ENCODE measurements around the gene IL17B.
A peak's percentile ranks its signal among the peaks of the same experiment; 100 is the strongest.

The IL17B gene

DNA sequence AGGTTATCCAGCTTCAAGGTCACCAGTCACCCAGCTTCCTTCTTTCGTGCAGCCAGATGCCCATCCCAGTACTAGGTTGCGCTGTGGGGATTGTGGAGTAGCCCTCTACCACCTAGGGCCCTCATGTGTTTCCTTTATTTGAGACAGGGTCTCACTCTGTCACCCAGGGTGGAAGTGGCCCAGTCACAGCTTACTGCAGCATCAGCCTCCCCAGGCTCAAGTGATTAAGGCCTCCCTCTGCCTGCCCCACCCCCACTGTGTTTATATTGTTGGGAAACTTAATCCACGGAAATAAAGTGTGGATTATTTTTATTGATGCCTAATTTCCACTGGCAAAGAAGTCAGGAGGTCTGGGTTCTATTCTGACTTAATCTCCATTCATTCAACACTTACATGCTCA, 4.3 kb downstream of the IL17B start:
- H3K4me3 Mint-ChIP-seq = peak overlapping the region in 1 of 3 experiments; percentile 88
- H3K27ac Mint-ChIP-seq = peak overlapping the region in 2 of 3 experiments; percentile 46 to 96
- H3K9me3 Mint-ChIP-seq = no peaks in the 10 kb centered on the region
- H3K36me3 Mint-ChIP-seq (ENCODE audit: low read depth) = no peaks in the 10 kb centered on the region
- TF ChIP-seq, protein P1, sequence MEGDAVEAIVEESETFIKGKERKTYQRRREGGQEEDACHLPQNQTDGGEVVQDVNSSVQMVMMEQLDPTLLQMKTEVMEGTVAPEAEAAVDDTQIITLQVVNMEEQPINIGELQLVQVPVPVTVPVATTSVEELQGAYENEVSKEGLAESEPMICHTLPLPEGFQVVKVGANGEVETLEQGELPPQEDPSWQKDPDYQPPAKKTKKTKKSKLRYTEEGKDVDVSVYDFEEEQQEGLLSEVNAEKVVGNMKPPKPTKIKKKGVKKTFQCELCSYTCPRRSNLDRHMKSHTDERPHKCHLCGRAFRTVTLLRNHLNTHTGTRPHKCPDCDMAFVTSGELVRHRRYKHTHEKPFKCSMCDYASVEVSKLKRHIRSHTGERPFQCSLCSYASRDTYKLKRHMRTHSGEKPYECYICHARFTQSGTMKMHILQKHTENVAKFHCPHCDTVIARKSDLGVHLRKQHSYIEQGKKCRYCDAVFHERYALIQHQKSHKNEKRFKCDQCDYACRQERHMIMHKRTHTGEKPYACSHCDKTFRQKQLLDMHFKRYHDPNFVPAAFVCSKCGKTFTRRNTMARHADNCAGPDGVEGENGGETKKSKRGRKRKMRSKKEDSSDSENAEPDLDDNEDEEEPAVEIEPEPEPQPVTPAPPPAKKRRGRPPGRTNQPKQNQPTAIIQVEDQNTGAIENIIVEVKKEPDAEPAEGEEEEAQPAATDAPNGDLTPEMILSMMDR (IDR thresholded peaks at IDR 0.05; ENCODE audit: unreplicated experiment in 3 of 3) = no peak
- H3K4me1 Mint-ChIP-seq = peaks cover 55% of the 10 kb centered on the region
- H3K27me3 Mint-ChIP-seq (ENCODE audit: low read depth) = peaks cover 12% of the 10 kb centered on the region

DNA sequence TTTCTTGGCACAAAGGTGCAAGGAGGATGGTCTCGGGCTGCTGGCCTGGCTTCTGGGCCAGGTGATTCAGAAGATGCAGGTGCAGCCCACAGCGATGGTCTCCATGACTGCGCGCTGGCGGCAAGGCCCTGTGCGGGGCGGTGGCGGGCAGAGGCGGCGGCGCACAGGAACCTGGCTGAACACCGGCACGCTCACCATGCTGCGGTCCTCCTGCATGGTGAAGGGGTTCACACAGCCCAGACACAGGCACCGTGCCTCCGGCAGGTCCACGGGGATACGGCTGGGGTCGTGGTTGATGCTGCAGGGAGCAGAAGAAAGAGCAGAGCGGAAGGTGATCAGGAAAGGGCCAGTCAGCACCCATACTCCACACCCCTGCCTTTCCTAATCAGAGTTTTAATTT, 4.8 kb downstream of the IL17B start:
- Mint-ChIP-seq H3K4me3 (peak overlapping the region in 2 of 3 experiments; percentile 17 to 45), H3K9me3 (no peaks in the 10 kb centered on the region), H3K27ac (peak overlapping the region in 1 of 3 experiments; percentile 55), H3K36me3 (ENCODE audit: low read depth) (no peaks in the 10 kb centered on the region), H3K4me1 (peaks cover 56% of the 10 kb centered on the region), H3K27me3 (ENCODE audit: low read depth) (peaks cover 12% of the 10 kb centered on the region)
- TF ChIP-seq, protein P1 (IDR thresholded peaks at IDR 0.05; ENCODE audit: unreplicated experiment in 3 of 3) = no peak

DNA sequence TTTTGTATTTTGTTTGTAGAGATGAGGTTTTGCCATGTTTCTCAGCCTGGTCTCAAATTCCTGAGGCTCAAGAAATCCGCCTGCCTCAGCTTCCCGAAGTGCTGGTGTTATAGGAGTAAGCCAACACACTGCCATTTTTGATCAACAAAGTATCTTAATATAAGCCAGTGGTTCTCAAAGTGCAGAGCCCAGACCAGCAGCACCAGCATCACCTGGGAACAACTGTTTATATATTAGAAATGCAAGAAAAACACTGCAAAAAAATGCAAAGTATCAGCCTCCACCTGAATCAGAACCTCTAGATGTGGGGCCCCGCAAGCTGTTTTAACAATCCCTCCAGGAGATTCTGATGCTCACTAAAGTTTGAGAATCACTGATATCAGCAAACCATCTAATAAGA, 6.2 kb downstream of the IL17B start:
- TF ChIP-seq, protein P1 (IDR thresholded peaks at IDR 0.05; ENCODE audit: unreplicated experiment in 3 of 3) = no peak
- Mint-ChIP-seq H3K27me3 (ENCODE audit: low read depth) (peaks cover 16% of the 10 kb centered on the region), H3K36me3 (ENCODE audit: low read depth) (no peaks in the 10 kb centered on the region), H3K4me3 (no peak overlapping the region), H3K4me1 (peaks cover 46% of the 10 kb centered on the region), H3K27ac (no peak overlapping the region), H3K9me3 (no peaks in the 10 kb centered on the region)

DNA sequence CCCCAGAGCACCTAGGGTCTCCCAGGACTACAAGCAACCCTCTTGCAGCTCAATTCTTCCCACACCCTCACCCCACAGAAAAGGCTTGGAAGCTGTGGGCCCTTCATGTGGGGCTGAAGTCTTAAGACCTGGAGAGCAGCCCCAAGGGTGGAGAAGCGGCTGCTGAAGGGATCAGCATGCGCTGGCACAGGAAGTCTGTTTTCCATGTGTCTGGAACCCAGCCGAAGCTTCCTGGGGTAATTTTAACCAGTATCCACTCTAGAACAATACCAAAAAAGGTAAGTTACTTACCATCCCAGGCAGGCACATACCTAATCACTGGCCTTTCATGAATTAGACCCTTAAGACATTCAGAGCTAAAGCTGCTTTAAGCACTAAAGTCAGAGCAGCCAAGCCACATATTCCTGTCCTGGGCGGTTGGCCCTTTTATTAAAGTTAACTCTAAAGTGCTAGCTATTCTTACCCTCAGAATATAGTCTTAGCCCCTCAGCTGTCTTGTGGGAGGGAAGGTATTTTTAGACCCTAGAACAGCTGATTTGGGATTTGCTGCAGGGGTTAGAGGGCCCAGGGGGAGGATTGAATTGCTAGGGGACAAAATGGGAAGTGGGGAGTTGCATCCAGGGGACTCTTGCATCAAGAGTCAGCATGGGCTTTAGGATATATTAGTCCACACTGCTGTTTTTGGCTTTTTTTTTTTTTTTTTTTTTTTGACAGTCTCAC, 6.9 kb downstream of the IL17B start:
- TF ChIP-seq, protein P1 (IDR thresholded peaks at IDR 0.05; ENCODE audit: unreplicated experiment in 3 of 3) = no peak
- Mint-ChIP-seq H3K4me3 (peak overlapping the region in 1 of 3 experiments; percentile 11), H3K36me3 (ENCODE audit: low read depth) (no peaks in the 10 kb centered on the region), H3K27ac (peak overlapping the region; percentile 32 to 66 (median 46)), H3K4me1 (peaks cover 48% of the 10 kb centered on the region), H3K9me3 (no peaks in the 10 kb centered on the region), H3K27me3 (ENCODE audit: low read depth) (peaks cover 16% of the 10 kb centered on the region)

DNA sequence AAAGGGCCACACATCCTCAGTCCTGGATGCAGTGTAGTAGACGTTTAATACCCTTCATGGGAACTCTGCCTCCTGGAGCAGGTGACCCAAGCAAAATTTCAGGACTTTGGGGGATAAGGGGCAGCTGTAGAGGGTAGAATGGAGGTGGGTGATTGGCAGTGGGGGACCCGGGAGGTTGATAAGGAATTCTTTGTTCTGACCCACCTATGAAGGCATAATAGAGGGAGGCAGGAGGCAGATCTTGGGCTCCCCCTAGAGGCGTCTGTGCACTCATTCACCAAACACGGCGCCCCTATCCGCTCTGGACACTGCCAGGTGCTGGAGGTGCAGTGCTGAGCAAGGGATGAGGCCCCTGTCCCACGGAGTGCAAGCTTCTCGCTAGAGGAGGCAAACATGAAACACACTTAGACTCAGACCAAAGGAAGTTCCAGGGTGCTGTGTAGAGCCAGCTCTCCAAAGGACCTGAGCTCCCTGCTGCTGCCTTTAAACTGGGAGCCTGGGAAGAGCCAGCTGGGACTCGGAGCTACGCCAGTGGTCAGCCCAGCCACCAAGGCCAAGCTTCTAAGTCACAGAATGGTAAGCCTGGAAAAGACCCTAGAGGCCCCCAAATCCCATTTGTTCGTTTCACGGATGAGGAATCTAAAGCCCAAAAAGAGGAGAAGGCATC, 7.7 kb downstream of the IL17B start:
- TF ChIP-seq, protein P1 (IDR thresholded peaks at IDR 0.05; ENCODE audit: unreplicated experiment in 3 of 3) = peak; percentile 50 to 71 (median 65)
- peaks cover 16% of the 10 kb centered on the region for H3K27me3 Mint-ChIP-seq (ENCODE audit: low read depth)
- peak overlapping the region; percentile 41 to 86 (median 65) for H3K27ac Mint-ChIP-seq
- no peaks in the 10 kb centered on the region for H3K36me3 Mint-ChIP-seq (ENCODE audit: low read depth)
- peaks cover 44% of the 10 kb centered on the region for H3K4me1 Mint-ChIP-seq
- no peaks in the 10 kb centered on the region for H3K9me3 Mint-ChIP-seq
- peak overlapping the region in 2 of 3 experiments; percentile 46 to 62 for H3K4me3 Mint-ChIP-seq

All from nephron (organoid).